H1 (cell line): ENCODE measurements around the gene OSBPL2.

Source experiments
- CTCF ChIP-seq, 3 experiments: IDR thresholded peaks; 1 replicate in 2 of 3; 2 replicates in 1 of 3; pipeline versions ENCODE4 v1.5.1 to v1.6.1; 2011; ENCODE audit warnings: low read length in 3 of 3, mild to moderate bottlenecking in 3 of 3, inconsistent platforms in 2 of 3, low read depth in 1 of 3, moderate library complexity in 1 of 3; ENCODE audit not compliant: insufficient read depth in 1 of 3; ENCODE audit errors: control extremely low read depth in 1 of 3
- MAFK ChIP-seq: IDR thresholded peaks from 2 replicates; pipeline ENCODE4 v1.6.1; 2012; ENCODE audit warnings: low read depth, mild to moderate bottlenecking, improper control_type of control experiment, low read length
- TCF12 ChIP-seq: IDR thresholded peaks from 2 replicates; pipeline ENCODE4 v1.6.1; 2011; ENCODE audit warnings: low read depth, mild to moderate bottlenecking, low read length

DNA sequence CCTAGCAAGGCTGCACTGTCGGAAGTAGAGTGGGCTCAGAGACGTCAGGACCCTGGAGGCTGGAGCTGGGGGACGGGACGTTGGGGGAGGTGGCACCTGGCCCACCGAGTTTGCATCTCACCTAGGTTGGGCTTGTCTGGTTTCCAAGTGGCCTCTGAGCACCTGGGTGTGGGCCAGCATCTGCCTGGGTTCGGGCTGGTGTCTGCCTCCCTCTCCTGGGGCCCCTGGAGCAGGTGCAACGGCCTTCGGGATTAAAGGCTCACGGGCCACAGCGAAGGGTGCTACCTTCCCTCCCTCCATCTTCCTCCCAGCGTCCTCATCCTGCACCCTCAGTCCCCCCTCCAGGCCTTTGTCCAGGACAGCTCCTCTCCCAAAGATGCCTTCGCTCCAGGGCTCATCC is 24.3 kb upstream of the OSBPL2 start:
- no peak for TF ChIP-seq MAFK
- no peak for TF ChIP-seq CTCF (IDR thresholded peaks at IDR 0.05; ENCODE audit: control extremely low read depth in 1 of 3, insufficient read depth in 1 of 3, low read depth in 1 of 3, low read length in 3 of 3)
- TF ChIP-seq TCF12, result no peak
